Thyroid gland (tissue), 4 donors: Measurements from ENCODE around the gene C9orf43.

Experiments used
- CTCF ChIP-seq, 6 experiments: fragments of 200-600 bp in 3 of 6; fragments of 450-650 bp in 3 of 6; sonication (generic) in 3 of 6; IDR thresholded peaks; one replicate each; pipeline ENCODE4 v1.5.1; 2016 to 2019; ENCODE audit warnings: antibody characterized with exemption in 6 of 6, mild to moderate bottlenecking in 2 of 6, inconsistent platforms in 1 of 6, moderate library complexity in 1 of 6
- POLR2A ChIP-seq, 2 donors: fragments of 450-650 bp; IDR thresholded peaks; one replicate each; pipeline ENCODE4 v1.6.1; 2017; ENCODE audit warnings: antibody characterized with exemption in 2 of 2, mild to moderate bottlenecking in 2 of 2, moderate library complexity in 1 of 2

- no peak for TF ChIP-seq CTCF (IDR thresholded peaks at IDR 0.05)
- no peak for TF ChIP-seq POLR2A (IDR thresholded peaks at IDR 0.05)
These were observed 67.1 kb downstream of the C9orf43 start for GRCh38 chr9:113477661-113478060.
